HepG2 (cell line): ENCODE results near the gene CTNNA2. TPM values are rescaled to one million over a fixed set of nuclear protein-coding genes. Genes with fewer than 3 reads are reported as not detected.
"Not testable (repeated sequence)": the region's sequence is repeated elsewhere in the genome, so short reads cannot be mapped to it uniquely, and the experiment has no call there.

Experiments used
- ATAC-seq: fragments of 200-7000 bp; cut with Tn5 transposase; 3 replicates; pipeline ENCODE4 v1.9.1; 2020; ENCODE audit warnings: mild to moderate bottlenecking, moderate library complexity
- BruUV-seq: library from RNA; stranded (reverse); fragments of 400-500 nt; replicated peaks from 2 replicates; lab custom pipeline; 2021; lab: Mats Ljungman, UMichigan
- CTCF ChIA-PET: fragments of 300-600 bp; formaldehyde crosslinking; extraction: SDS; loops from one replicate; lab custom pipeline; 2021; ENCODE audit warnings: low total read pairs, inconsistent platforms, low intra/inter-chr PET ratio; lab: Yijun Ruan, JAX
- POLR2A ChIA-PET: fragments of 350-600 bp; sonication (Branson Sonifier 250); formaldehyde crosslinking; loops from one replicate; lab custom pipeline; 2020; ENCODE audit warnings: antibody characterized with exemption, inconsistent platforms; lab: Yijun Ruan, JAX
- DNase-seq: peaks from one replicate; pipeline ENCODE4 v3.0.0-alpha.2; 2015; ENCODE audit warnings: low spot score
- FAIRE-seq: peaks from 3 replicates; lab custom pipeline; 2011; peaks lifted over from hg19 to GRCh38; lab: Jason Lieb, UNC
- H2AFZ ChIP-seq: one replicate; pipeline ENCODE4 v1.6.1; 2011; ENCODE audit warnings: low read length, inconsistent platforms
- H3K27ac ChIP-seq: fragments of 300-600 bp; 3 replicates; pipeline ENCODE4 v1.8.0; 2011; ENCODE audit warnings: mixed run types, mild to moderate bottlenecking, mixed read lengths, low read length, inconsistent platforms; ENCODE audit not compliant: insufficient read depth; ENCODE audit errors: extremely low read length
- H3K27me3 ChIP-seq, 2 experiments: fragments of 200-600 bp in 1 of 2; 2 replicates in 1 of 2; 3 replicates in 1 of 2; pipeline versions ENCODE4 v1.6.0 to v1.8.0; 2011; ENCODE audit warnings: low read length in 2 of 2, mild to moderate bottlenecking in 2 of 2, moderate library complexity in 2 of 2, inconsistent platforms in 1 of 2; ENCODE audit not compliant: insufficient read depth in 2 of 2, control insufficient read depth in 1 of 2
- H3K36me3 ChIP-seq, 2 experiments: fragments of 200-600 bp in 1 of 2; replicated peaks in 1 of 2; 2 replicates in 1 of 2; 3 replicates in 1 of 2; pipeline versions ENCODE4 v1.5.1 to v1.8.0; 2011; ENCODE audit warnings: low read length in 2 of 2, inconsistent platforms in 1 of 2; ENCODE audit not compliant: insufficient read depth in 2 of 2, control insufficient read depth in 1 of 2
- H3K4me1 ChIP-seq: 2 replicates; pipeline ENCODE4 v1.5.1; 2012; ENCODE audit warnings: low read length, inconsistent platforms; ENCODE audit not compliant: insufficient read depth
- H3K4me2 ChIP-seq: 2 replicates; pipeline ENCODE4 v1.6.0; 2011; ENCODE audit warnings: low read depth, low read length, inconsistent platforms
- H3K4me3 ChIP-seq, 3 experiments: fragments of 200-600 bp in 1 of 3; sonication (generic), shearing (Covaris generic) in 1 of 3; replicated peaks in 1 of 3; 2 replicates each; pipeline ENCODE4 v1.5.1; 2011 to 2016; ENCODE audit warnings: low read length in 3 of 3, inconsistent platforms in 2 of 3, low read depth in 2 of 3, mild to moderate bottlenecking in 2 of 3, control low read depth in 1 of 3, mixed read lengths in 1 of 3; ENCODE audit not compliant: insufficient read depth in 1 of 3
- H3K79me2 ChIP-seq: one replicate; pipeline ENCODE4 v1.6.1; 2011; ENCODE audit warnings: low read length, inconsistent platforms; ENCODE audit not compliant: insufficient read depth
- H3K9ac ChIP-seq: 2 replicates; pipeline ENCODE4 v1.6.0; 2011; ENCODE audit warnings: mild to moderate bottlenecking, low read depth, low read length, inconsistent platforms; ENCODE audit not compliant: insufficient read depth
- H3K9me3 ChIP-seq: 2 replicates; pipeline ENCODE4 v1.5.1; 2012; ENCODE audit warnings: mild to moderate bottlenecking, low read length
- H4K20me1 ChIP-seq: 2 replicates; pipeline ENCODE4 v1.6.0; 2011; ENCODE audit warnings: inconsistent platforms, mild to moderate bottlenecking, low read length, moderate library complexity; ENCODE audit not compliant: insufficient read depth
- CENPX ChIP-seq: sonication (generic); formaldehyde crosslinking; IDR thresholded peaks from 2 replicates; pipeline ENCODE4 v1.9.0; 2021; ENCODE audit warnings: mild to moderate bottlenecking, missing genetic modification reagents, moderate library complexity
- DPF2 ChIP-seq: sonication (generic); formaldehyde crosslinking; IDR thresholded peaks from 2 replicates; pipeline ENCODE4 v1.4.0; 2020; ENCODE audit warnings: mild to moderate bottlenecking, low read depth, missing genetic modification reagents, borderline replicate concordance
- GABPB1 ChIP-seq: IDR thresholded peaks from 2 replicates; pipeline ENCODE4 v1.6.1; 2016; ENCODE audit warnings: mild to moderate bottlenecking, missing genetic modification reagents, moderate library complexity, missing compliant biosample characterization
- KAT7 ChIP-seq: IDR thresholded peaks from 2 replicates; pipeline ENCODE4 v1.6.1; 2018; ENCODE audit warnings: borderline replicate concordance, missing compliant biosample characterization
- SATB2 ChIP-seq: sonication (generic); formaldehyde crosslinking; IDR thresholded peaks from 2 replicates; pipeline ENCODE4 v1.5.0; 2020; ENCODE audit warnings: missing genetic modification reagents
- ZBTB40 ChIP-seq, 2 experiments: fragments of 450-650 bp in 1 of 2; sonication (generic) in 1 of 2; formaldehyde crosslinking in 1 of 2; IDR thresholded peaks; 2 replicates each; pipeline versions ENCODE4 v1.6.1 to v1.8.0; 2016 to 2022; ENCODE audit warnings: antibody characterized with exemption in 1 of 2, mild to moderate bottlenecking in 1 of 2, missing genetic modification reagents in 1 of 2
- ZKSCAN5 ChIP-seq: sonication (generic); formaldehyde crosslinking; IDR thresholded peaks from 2 replicates; pipeline ENCODE4 v1.5.1; 2020; ENCODE audit warnings: mild to moderate bottlenecking, missing genetic modification reagents
- ZNF546 ChIP-seq: sonication (generic); formaldehyde crosslinking; conservative IDR thresholded peaks from 2 replicates; pipeline ENCODE4 v1.8.1; 2023; ENCODE audit warnings: mild to moderate bottlenecking, missing genetic modification reagents
- ZSCAN29 ChIP-seq: sonication (generic); formaldehyde crosslinking; conservative IDR thresholded peaks from 2 replicates; pipeline ENCODE4 v1.4.0; 2020; ENCODE audit warnings: mild to moderate bottlenecking, missing genetic modification reagents
- WGBS: methylation state at CpG from one replicate; pipeline ENCODE4 v1.1.6; 2017; ENCODE audit warnings: low lambda C conversion rate; 5-methylcytosine and 5-hydroxymethylcytosine counted together
- in situ Hi-C: cut with HindIII; loops from 2 replicates; pipeline ENCODE4 v1.10.0; 2017; ENCODE audit warnings: low pct_unique_long_range_greater_than_20kb; ENCODE audit not compliant: extremely low pct_ligation_motif_present
- intact Hi-C: fragments of 100-400 bp; cut with micrococcal nuclease; formaldehyde crosslinking; loops from one replicate; pipeline ENCODE4 v1.10.0; 2022; ENCODE audit not compliant: unreplicated experiment
- polyA plus RNA-seq, 8 experiments: library from polyadenylated mRNA; depleted of rRNA in 3 of 8; stranded (reverse) in 7 of 8; unstranded in 1 of 8; fragments of >200 nt; fragmentation: Illumina TruSeq in 4 of 8; extraction: Trizol in 4 of 8; gene quantifications; 2 replicates each; pipeline versions ENCODE4 v1.2.1 to v1.2.3, GENCODE V29; 2011 to 2016; ENCODE audit warnings: low read depth in 4 of 8, missing spikeins in 1 of 8, mixed read lengths in 1 of 8; ENCODE audit not compliant: insufficient read depth in 1 of 8
- total RNA-seq, 5 experiments: library from RNA; depleted of rRNA; stranded (reverse); fragments of >200 nt; fragmentation: Illumina TruSeq; extraction: Trizol; gene quantifications; 2 replicates each; pipeline ENCODE4 v1.2.3, GENCODE V29; 2016; ENCODE audit warnings: low read depth in 1 of 5

The CTNNA2 gene
- total and polyA plus RNA-seq, 2 of the 13 experiments (the other 11 are each of a cell fraction or from before 2014, with no cell fraction given), result not detected

DNA sequence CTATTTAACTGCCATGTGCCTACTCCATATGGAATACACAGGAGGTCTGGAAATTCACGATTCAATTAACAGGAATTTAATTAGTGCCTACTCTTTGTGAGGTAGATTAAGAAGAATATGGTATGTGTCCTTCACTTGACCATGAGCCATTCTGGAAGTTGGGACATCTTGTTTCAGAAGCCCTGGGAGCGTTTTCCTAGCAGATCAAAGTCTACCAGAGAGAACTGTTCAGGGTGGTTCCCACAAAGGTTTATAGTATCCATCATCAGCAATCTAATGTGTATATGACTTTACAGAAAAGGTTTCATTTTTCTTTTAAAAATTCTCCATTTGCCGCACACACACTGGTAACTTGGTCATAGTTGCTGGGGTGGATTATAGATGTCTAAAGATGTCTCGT lies 632.6 kb downstream of the CTNNA2 start (continued):
- no peak for TF ChIP-seq ZSCAN29
- no peak for TF ChIP-seq ZNF546
- TF ChIP-seq GABPB1 (CRISPR knock-in tag), result no peak
- TF ChIP-seq, all 625 proteins: peak for 0

DNA sequence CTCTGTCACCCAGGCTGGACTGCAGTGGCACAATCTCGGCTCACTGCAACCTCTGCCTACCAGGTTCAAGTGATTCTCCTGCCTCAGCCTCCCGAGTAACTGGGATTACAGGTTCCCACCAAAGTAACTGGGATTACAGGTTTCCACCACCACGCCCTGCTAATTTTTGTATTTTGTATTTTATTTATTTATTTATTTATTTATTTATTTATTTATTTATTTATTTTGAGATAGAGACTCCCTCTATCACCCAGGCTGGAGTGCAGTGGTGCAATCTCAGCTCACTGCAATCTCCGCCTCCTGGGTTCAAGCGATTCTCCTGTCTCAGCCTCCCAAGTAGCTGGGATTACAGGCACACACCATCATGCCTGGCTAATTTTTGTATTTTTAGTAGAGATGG lies 633.9 kb downstream of the CTNNA2 start:
- CTCF ChIA-PET, BruUV-seq, H3K79me2 ChIP-seq, H3K4me1 ChIP-seq, POLR2A ChIA-PET, H3K27ac ChIP-seq, H3K9ac ChIP-seq, H2AFZ ChIP-seq, H3K9me3 ChIP-seq, FAIRE-seq, DNase-seq, in situ Hi-C loops, H3K27me3 ChIP-seq, intact Hi-C loops, ATAC-seq, H3K36me3 ChIP-seq, H3K4me3 ChIP-seq, H3K4me2 ChIP-seq, H4K20me1 ChIP-seq: not testable (repeated sequence)
- 44% methylated on average over 5 of the region's 5 CpGs for WGBS

GRCh38 chr2:80147690-80148089 lies 634.8 kb downstream of the CTNNA2 start:
- Histone ChIP-seq H3K9me3 (no peaks in the 10 kb centered on the region), H3K4me1 (no peaks in the 10 kb centered on the region), H3K27me3 (no peaks in the 10 kb centered on the region), H4K20me1 (no peaks in the 10 kb centered on the region), H3K9ac (no peak overlapping the region), H3K4me2 (no peak overlapping the region), H2AFZ (no peak overlapping the region), H3K4me3 (no peak overlapping the region), H3K27ac (no peak overlapping the region), H3K79me2 (no peaks in the 10 kb centered on the region), H3K36me3 (no peaks in the 10 kb centered on the region)
- 7% methylated on average over 3 of the region's 3 CpGs for WGBS
- FAIRE-seq (no peak), ATAC-seq (no peak), DNase-seq (no peak)
- ChIA-PET CTCF (no interaction called here), POLR2A (no interaction called here)
- in situ Hi-C loops, result no loop called here
- BruUV-seq, result no TSS peak
- intact Hi-C loops, result no loop called here
- TF ChIP-seq ZBTB40 (IDR thresholded peaks at IDR 0.05) (no peak), ZBTB40 (CRISPR knock-in tag; IDR thresholded peaks at IDR 0.05) (no peak), CENPX (CRISPR knock-in tag) (no peak), ZKSCAN5 (CRISPR knock-in tag) (no peak), KAT7 (CRISPR knock-in tag) (no peak), DPF2 (CRISPR knock-in tag) (no peak), SATB2 (no peak)
